NCI-H128 (cell line): ENCODE data around the gene GRHL1.
"Not testable (repeated sequence)": the region's sequence is repeated elsewhere in the genome, so short reads cannot be mapped to it uniquely, and the experiment has no call there.

Experiments used
- DNase-seq: peaks from one replicate; lab custom pipeline; 2025; ENCODE audit not compliant: unreplicated experiment; lab: John Stamatoyannopoulos, UW

The GRHL1 gene

DNA sequence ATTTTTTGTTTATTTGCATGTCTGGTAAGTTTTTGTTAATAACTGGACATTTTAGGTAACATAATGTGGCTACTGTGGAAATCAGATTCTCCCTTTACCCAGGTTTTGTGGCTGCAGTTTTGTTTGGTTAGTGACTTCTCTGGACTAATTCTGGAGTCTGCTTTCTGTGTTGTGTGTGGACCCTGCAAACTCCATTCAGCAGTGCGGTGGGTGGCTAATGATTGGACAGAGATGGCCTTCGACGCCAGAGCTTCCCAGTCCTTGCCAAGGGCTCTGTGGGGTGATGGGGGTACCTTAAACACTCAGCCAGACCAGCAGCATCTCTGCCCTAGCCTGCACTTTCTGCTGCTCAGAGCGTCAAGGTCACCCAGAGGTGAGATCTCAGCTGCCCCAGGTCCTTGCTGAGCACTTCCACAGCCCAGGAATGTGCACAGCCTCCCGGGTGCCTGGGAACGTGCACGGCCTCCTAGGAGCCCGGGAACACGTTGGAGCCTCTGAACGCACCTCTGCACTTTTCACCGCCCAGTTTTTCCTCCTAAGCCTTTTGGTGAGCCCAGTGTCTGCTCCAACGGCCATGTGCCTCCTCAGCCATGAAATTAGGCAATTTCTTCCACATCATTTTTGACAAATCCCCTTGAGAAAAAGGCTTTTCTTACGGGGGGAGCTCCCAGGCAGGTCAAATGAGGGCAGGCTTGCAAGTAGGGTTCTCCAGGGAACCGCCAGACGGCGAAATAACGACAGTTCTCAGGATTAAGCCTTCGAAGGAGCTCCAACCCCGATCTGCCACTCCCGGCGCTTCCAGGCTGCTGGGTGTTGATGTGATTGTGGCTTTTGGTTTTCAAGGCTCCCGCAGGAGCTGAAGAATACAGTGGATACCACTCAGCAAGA is 56.7 kb downstream of the GRHL1 start:
- DNase-seq, result no peak

GRCh38 chr2:10008809-10009176 is 57.3 kb downstream of the GRHL1 start:
- DNase-seq, result no peak

GRCh38 chr2:10009271-10009810 is 57.8 kb downstream of the GRHL1 start:
- DNase-seq, result no peak

DNA sequence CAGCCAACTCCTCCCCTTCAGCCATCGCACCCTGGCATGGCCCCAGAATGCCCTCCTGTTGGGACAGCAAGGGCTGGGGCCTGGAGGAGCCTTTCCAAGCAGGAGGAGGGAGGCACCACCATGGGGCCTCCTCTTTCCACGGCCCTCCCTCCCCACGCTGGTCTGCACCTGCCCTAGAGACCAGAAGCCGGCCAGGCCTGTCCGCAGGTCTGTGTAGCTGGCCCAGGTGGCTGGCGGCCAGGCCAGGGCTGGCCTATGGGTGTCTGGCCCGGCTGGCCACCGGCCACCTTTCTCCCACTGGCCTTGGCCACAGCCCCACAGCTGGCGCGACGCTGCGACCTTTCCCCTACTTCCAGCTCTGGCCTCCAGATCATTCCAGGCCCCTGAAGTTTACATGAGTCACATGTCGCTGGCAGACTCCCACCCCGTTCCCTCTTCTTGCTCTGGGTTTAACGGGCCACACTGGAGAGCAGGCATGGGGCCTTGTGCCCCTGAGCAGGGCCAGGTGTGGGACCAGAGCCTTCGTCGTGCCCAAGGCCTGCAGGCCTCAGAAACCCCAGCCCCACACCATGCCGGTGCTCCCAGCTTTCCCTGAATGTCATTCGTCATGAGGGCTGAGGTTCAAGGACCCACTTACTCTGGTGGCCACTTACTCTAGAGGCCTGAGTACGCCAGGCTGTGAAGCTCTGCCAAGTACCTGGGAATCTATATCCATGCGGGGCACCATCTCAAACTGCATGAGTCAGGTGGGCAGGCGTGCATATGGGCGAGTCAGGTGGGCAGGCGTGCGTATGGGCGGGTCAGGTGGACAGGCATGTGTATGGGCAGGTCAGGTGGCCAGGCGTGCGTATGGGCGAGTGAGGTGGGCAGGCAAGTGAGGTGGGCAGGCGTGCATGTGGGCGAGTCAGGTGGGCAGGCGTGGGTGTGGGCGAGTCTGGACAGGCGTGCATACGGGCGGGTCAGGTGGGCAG is 58.6 kb downstream of the GRHL1 start:
- DNase-seq, result no peak

DNA sequence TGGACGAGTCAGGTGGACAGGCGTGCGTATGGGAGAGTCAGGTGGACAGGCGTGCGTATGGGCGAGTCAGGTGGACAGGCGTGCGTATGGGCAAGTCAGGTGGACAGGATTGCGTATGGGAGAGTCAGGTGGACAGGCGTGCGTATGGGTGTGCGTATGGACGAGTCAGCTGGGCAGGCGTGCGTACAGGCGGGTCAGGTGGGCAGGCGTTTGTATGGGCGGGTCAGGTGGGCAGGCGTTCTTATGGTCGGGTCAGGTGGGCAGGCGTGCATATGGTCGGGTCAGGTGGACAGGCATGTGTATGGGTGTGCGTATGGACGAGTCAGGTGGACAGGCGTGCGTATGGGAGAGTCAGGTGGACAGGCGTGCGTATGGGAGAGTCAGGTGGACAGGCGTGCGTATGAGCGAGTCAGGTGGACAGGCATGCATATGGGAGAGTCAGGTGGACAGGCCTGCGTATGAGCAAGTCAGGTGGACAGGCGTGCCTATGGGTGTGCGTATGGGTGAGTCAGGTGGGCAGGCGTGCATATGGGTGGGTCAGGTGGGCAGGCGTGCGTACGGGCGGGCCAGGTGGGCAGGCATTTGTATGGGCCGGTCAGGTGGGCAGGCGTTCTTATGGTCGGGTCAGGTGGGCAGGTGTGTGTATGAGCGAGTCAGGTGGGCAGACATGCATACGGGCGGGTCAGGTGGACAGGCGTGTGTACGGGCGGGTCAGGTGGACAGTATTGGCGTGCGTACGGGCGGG is 59.5 kb downstream of the GRHL1 start:
- DNase-seq, result not testable (repeated sequence)

GRCh38 chr2:10011606-10012325 is 60.3 kb downstream of the GRHL1 start:
- not testable (repeated sequence) for DNase-seq

DNA sequence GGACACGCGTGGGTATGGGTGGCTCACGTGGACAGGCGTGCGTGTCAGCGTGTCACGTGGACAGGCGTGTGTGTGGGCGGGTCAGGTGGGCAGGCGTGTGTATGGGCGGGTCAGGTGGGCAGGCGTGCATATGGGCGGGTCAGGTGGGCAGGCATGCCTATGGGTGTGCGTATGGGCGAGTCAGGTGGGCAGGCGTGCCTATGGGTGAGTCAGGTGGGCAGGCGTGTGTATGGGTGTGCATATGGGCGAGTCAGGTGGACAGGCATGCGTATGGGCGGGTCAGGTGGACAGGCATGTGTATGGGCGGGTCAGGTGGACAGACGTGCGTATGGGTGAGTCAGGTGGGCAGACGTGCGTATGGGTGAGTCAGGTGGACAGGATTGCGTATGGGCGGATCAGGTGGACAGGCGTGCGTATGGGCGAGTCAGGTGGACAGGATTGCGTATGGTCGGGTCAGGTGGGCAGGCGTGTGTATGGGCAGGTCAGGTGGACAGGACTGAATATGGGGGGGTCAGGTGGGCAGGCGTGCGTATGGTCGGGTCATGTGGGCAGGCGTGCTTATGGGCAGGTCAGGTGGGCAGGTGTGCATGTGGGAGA is 61.0 kb downstream of the GRHL1 start:
- not testable (repeated sequence) for DNase-seq

DNA sequence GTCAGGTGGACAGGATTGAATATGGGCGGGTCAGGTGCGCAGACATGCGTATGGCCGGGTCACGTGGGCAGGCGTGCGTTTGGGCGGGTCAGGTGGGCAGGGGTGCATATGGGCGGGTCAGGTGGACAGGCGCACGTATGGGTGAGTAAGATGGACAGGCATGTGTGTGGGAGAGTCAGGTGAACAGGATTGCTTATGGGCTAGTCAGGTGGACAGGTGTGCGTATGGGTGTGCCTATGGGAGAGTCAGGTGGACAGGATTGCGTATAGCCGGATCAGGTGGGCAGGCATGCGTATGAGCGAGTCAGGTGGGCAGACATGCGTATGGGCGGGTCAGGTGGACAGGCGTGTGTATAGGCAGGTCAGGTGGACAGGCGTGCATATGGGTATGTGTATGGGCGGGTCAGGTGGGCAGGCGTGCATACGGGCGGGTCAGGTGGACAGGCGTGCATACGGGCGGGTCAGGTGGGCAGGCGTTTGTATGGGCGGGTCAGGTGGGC is 61.5 kb downstream of the GRHL1 start:
- DNase-seq, result no peak

DNA sequence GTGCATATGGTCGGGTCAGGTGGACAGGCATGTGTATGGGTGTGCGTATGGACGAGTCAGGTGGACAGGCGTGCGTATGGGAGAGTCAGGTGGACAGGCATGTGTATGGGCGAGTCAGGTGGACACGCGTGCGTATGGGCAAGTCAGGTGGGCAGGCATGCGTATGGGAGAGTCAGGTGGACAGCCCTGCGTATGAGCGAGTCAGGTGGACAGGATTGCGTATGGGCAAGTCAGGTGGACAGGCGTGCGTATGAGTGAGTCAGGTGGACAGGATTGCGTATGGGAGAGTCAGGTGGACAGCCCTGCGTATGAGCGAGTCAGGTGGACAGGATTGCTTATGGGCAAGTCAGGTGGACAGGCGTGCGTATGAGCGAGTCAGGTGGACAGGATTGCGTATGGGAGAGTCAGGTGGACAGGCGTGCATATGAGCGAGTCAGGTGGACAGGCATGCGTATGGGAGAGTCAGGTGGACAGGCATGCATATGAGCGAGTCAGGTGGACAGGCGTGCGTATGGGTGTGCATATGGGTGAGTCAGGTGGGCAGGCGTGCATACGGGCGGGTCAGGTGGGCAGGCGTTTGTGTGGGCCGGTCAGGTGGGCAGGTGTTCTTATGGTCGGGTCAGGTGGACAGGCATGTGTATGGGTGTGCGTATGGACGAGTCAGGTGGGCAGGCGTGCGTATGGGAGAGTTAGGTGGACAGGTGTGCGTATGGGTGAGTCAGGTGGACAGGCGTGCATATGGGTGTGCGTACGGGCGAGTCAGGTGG is 62.3 kb downstream of the GRHL1 start:
- not testable (repeated sequence) for DNase-seq

DNA sequence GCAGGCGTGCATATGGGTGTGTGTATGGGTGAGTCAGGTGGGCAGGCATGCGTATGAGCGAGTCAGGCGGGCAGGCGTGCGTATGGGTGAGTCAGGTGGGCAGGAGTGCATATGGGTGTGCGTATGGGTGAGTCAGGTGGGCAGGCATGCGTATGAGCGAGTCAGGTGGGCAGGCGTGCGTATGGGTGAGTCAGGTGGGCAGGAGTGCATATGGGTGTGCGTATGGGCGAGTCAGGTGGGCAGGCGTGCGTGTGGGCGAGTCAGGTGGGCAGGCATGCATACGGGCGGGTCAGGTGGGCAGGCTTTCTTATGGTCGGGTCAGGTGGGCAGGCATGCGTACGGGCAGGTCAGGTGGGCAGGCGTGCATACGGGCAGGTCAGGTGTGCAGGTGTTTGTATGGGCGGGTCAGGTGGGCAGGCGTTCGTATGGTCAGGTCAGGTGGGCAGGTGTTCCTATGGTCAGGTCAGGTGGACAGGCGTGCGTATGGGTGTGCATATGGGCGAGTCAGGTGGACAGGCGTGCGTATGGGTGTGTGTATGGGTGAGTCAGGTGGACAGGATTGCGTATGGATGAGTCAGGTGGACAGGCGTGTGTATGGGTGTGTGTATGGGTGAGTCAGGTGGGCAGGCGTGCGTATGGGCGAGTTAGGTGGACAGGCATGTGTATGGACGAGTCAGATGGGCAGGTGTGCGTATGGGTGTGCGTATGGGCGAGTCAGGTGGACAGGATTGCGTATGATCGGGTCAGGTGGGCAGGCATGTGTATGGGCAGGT is 63.1 kb downstream of the GRHL1 start:
- DNase-seq, result no peak

- DNase-seq, result not testable (repeated sequence)
Measured at GRCh38 chr2:10015376-10015989, 64.0 kb downstream of the GRHL1 start.

GRCh38 chr2:10016001-10016801 is 64.7 kb downstream of the GRHL1 start:
- DNase-seq, result no peak

GRCh38 chr2:10016802-10017258 is 65.3 kb downstream of the GRHL1 start:
- no peak for DNase-seq

DNA sequence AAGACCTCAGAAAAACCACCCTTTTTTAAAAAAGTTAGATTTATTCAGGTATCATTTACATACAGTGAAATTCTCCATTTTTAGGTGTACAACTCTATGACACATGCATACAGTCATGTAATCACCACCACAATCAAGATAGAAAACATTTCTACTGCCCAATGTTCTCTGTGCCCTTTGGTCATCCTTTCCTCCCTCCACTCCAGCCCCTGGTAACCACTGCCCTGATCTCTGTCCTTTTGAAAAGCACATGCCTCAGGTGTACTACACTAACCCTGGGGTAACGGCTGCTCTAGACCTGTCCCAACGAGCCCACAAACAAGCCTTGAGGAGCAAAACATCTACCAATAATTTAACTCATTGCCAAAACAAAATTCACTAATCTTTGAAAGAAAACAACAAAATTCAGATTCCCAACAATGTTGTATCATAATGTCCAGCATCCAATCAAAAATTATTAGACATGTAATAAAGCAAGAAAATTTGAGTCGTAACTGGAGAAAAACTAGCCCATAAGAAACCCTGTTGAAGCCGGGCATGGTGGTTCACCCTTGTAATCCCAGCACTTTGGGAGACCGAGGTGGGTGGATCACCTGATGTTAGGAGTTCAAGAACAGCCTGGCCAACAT is 65.9 kb downstream of the GRHL1 start:
- DNase-seq, result no peak

DNA sequence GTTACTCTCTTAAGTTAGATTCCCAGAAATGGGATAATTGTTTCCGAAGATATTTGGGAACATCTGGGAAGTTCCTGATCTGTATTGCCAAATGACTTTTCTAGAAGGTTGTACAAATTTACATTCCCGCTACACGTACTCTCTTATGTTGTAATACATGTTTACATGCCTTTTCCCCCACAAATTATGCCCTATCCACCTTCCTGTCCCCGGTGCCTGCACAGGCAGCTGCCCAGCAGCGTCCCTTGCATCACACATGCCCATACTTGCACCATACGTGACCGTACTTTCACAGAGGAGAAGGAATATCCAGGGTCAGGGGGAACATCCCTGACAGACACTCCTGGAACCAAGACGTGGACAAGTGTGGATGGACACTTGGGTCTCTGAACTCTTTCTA is 67.7 kb downstream of the GRHL1 start:
- no peak for DNase-seq
